ENCODE results near the gene ARL6IP6.

- TF ChIP-seq POLR2AphosphoS5 (IDR thresholded peaks at IDR 0.05) (no peak), EP300 (IDR thresholded peaks at IDR 0.05) (no peak)
Measured at GRCh38 chr2:152755029-152755428, 36.6 kb downstream of the ARL6IP6 start.
